DMS114 treated with DMSO at 0.1 percent for 48 hours (cell line): ENCODE results near the gene ZKSCAN4.

Source experiments
- DNase-seq: peaks from one replicate; lab custom pipeline; 2025; ENCODE audit not compliant: unreplicated experiment; lab: John Stamatoyannopoulos, UW

Gene ZKSCAN4

DNA sequence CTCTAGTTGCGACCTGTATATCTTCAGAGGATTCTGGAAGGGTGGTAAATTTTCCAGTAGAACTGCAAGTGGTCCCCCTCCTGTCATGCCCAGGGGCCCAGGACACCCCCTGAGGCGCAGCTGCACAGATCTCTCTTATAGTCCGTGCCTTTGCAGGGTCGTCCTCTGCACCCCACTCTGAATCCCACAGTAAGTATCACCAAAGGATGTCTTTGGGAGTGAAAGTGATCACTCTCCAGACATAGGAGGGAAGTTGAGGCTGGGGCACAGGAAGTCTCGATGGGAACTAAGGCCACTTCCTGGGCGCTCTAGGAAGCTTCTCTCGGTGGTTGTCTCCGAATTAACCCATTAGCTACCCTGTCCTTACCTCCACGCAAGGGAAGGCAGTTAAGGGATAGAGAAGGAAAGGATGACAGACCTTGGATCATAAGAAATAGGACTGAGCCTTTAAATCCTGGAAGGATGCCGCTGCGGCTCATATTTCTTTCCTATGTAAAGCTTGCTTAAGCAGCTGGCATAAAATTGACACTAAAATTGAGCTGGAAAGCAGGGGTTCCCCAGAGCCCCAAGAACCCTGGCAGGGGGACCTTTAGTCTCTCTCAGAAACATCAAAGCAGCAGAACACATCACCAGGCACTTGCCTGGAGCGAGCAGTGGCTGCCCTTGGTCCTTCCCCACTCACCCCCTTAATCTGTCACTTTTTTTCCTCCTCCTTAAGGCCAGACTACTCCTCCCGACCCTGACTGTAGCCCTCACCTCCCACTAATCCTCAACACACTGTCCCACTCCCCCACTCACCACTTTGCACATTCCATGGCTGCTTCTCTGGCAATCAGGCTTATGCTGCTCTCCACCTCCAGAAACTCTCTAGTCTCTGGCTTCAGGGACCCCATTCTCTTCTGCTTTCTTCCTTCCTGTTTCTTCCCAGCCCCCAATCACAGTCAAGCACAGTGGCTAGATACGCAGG, at the start of gene ZKSCAN4:
Gene ZKSCAN4 (minus strand): TSS at position 261 of the 967 bp plus-strand sequence. CDS start 289 bp downstream, outside the sequence.
- DNase-seq, result peak; percentile 91

DNA sequence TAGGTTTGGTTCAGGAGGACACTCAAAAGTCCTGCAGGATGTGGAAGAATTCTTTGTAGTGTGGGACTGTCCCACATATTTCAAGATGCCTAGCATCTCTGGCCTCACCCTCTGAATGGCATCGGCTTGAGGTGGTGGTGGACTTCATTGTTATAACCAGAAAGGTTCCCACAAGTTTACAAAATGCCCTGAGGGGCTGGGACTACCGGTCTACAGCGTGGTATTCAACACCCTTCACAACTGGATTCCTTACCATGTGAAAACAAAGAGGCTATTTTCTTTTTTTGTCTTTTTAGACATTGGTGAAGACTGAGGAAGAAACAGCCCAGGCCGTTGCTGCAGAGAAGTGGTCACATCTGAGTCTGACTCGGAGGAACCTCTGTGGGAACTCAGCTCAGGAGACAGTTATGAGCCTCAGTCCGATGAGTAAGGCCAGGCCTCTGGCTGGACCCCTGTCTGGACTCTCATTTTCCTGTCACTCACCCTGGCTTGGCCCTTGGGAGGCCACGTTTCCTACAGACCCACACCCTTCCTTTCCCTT, 44.5 kb upstream of the ZKSCAN4 start:
- no peak for DNase-seq

DNA sequence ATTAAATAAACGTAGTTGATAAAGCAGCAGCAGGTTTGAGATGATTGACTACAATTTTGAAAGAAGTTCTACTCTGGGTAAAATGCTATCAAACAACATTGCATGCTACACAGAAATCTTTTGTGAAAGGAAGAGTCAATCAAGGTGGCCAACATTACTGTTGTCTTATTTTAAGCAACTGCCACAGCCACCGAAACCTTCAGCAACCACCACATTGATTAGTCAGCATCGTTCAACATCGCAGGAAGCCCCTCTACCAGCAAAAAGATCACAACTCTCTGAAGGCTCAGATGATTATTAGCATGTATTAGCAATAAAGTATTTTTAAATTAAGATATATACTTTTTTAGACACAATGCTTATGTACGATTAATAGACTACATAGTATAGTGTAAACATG, 43.3 kb upstream of the ZKSCAN4 start:
- DNase-seq, result no peak

DNA sequence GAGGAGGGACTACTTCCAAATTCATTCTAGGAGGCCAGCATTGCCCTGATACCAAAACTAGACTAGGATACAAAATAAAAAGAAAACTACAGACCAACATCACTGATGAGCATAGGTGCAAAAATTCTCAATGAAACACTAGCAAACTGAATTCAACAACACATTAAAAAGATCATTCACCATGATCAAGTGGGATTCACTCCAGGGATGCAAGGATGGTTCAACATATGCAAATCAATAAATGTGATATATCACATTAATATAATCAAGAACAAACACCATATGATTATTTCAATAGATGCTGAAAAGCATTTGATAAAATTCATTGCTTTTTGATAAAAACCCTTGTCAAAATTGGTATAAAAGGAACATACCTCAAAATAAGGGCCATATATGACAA, 39.5 kb upstream of the ZKSCAN4 start:
- no peak for DNase-seq

DNA sequence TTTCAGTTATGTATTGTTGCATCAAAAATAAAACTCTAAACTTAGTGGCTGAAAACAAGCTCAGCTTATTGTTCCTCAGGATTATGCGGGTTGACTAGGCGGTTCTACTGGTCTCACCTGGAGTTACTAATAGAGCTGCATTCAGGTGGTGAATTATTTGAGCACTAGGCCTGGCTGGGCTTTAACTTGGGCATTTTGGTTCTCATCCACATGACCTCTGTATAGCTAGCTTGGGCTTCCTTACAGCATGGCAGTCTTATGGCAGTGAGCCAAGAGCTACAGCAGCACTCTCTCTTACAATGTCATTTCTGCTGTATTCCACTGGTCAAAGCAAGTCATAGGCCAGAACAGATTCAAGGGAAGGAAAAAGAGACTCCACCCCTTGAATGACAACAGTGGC, 30.9 kb upstream of the ZKSCAN4 start:
- no peak for DNase-seq

DNA sequence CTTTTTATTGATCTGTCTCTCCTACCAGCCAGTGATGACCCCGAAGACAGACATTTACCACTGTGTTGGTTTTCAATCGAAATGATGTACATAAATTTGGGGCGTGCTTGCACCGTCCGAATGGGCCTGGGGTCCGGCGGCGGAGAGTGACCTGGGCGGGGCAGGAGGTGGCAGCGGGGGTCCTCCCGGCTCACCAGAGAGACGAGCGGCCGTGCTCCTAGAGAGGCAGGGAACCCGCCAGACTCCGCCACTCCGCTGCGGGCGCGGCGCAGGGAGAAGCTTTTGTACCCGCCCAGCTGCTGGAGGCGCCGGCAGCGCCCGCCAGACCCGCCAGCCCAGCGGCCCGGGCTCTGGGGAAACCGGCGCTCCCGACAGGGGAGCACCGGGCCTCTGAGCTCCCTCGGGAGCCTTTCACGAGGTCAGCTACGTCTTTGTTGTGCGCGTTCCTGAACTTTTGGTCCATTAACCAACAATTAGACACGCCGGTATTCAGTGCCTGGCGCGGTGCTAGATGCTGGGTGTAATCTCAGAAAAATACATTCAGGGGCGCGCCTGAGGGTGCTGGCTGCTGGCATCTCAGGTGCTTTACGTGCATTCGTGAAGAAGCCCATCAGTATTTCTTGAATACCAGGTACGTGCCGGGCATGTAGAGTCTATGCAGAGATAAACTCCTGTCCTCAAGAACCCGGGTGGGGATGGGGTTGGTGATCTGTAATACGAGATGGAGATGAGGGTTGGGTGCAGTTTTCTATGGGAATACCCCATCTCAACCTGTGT, 29.4 kb upstream of the ZKSCAN4 start, which contains the start of gene PGBD1:
Gene PGBD1 (plus strand): TSS at position 285 of the 777 bp plus-strand sequence. CDS start 2,242 bp downstream, outside the sequence.
- DNase-seq, result peak; percentile 61

DNA sequence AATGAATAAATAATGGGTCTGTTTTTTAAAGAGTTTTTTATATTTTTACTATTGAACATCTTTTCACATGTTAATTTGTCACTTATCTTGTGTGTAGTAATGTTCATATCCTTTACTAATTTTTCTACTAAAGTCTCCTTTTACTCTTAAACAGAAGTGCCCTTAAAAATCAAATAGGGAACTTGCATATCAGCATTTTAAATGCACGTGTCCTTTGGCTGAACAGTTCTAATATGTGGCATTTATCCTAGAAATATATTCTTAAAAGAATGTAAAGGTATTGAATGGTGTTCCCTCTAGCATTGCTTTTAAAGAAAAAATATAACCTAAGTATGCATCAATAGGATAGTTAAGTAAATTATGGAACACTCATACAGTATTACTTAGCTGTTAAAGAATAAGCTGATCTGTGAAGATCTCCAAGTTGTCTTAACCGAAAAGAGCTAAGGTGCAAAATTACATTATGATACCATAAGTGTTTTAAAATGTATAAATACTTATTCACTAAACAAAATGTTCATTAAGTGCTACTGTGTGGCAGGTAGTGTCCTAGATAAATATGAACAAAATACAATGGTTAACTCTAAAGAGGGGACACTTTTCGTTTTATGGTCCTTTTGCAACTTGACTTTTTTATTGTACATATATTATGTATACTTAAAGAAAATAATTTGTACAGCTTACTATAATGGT, 28.7 kb upstream of the ZKSCAN4 start:
- no peak for DNase-seq

DNA sequence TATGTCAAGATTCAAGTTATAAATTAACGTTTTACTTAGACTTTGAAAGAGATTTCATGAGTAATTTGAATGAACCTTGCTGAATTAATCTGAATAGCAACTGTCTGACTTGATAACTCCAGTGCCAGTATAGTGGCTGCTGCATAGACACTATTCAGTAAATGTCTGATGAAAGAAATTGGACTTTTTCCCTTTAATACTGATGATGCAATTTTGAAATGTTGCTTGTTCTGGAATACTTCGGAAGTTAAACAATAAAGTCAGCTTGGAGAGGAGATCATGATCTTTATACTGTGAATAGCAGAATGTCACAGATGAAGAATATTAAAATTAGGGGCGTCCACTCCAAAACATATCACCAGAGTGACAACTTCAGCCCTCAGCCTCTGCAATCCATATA, 25.7 kb upstream of the ZKSCAN4 start:
- no peak for DNase-seq

DNA sequence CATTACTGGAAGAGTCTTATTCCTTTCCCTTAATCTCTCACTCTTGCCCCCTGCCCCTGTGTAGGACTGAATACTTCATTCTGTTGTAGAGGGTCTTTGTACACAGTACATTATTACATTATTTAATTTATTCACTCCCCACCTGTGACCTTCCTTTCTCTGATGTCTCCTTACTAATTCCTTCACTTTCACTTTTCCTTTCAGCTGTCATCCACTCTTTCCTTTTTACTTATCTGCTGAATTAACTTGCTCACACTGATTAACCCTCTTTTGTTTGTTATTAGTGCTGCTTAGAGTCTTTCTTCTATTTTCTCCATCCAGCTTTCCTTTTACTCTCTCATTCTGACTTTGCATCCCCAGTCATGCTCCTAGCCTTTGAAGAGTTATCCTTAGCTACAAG, 22.8 kb upstream of the ZKSCAN4 start:
- DNase-seq, result no peak

DNA sequence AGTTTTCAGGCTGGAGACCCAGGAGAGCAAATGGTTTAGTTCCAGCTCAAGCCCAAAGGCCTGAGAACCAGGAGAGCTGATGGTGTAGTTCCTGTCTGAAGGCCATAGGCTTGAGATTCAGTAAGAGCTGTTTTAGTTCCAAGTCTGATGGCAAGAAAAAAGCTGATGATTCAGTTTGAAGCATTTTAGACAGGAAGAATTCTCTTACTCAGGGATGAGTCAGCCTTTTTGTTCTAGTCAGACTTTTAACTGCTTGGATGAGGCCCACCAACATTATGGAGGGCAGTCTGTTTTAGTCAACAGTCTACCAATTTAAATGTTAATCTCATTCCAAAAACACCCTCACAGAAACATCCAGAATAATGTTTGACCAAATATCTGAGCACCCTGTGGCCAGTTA, 17.4 kb upstream of the ZKSCAN4 start:
- no peak for DNase-seq

DNA sequence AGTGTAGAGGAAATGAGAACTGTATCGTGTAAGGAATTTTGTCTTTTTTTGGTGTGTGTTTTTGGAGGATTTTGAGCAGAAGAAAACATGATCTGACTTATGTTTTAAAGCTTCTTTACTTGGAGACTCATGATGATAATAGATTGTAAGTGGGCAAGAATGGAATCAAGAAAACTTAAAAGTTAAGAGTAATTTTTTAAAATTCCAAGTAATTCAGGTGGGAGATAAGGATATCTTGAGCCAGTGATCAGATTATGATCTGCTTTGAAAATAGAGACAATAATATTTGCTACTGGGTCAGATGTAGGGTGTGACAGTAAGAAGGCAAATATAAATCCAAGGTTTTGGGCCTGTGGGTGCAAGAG, 15.6 kb upstream of the ZKSCAN4 start:
- DNase-seq, result no peak

DNA sequence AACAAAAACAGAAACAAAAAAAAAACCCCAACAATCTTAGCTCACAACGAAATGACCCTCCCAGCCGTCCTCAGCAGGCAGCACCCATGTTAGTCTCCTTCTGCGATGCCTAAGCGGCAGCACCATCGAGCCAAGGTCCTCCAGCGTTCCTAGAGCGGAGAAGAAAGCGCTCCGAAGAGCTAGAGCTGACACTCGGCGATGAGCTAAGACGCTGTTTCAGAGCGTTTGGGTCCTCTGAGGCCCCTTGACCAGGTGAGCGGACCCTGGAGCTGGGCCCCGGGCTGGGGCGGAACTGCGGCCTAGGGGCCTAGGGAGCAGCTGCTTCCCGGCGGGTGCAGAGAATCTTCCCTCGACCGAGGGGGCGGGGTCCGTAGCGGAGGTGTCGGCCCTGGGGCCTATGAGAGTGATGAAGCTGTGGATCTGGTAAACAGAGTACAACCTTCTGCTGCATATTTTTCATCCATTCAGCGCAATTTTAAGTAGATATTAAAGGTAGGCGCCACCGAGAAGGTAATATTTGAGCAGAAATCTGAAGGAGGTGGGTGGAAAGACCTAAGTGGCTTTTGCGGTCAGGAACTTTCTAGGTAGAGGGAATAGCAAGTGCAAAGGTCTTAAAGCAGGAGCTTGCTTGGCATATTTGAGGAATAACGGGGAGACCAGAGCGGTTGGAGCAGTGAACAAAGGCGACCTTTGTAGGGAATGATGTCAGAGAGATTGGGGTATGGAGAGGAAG, 15.1 kb upstream of the ZKSCAN4 start, which contains the start of gene ZSCAN26:
Gene ZSCAN26 (plus strand): TSS at position 182 of the 733 bp plus-strand sequence. CDS start 4,777 bp downstream, outside the sequence.
- DNase-seq, result peak; percentile 92

DNA sequence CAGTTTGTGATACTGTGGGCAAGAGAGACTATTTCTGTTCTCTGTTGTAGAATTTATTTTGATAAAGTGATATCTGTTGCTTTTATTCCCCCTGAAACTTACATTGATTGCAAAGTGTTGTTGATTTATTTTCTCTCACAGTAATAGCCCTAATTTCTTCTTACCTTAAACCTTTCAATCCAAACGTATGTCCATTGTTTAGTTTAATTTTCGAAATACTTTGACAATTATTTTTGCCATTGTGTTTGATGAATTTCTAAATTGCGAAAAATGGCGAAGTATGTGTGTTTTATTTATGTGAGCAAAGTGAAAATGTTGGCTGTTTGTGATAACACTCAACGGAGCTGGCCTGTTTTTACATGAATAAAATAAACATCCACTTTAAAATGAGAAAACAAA, 14.5 kb upstream of the ZKSCAN4 start:
- DNase-seq, result no peak

DNA sequence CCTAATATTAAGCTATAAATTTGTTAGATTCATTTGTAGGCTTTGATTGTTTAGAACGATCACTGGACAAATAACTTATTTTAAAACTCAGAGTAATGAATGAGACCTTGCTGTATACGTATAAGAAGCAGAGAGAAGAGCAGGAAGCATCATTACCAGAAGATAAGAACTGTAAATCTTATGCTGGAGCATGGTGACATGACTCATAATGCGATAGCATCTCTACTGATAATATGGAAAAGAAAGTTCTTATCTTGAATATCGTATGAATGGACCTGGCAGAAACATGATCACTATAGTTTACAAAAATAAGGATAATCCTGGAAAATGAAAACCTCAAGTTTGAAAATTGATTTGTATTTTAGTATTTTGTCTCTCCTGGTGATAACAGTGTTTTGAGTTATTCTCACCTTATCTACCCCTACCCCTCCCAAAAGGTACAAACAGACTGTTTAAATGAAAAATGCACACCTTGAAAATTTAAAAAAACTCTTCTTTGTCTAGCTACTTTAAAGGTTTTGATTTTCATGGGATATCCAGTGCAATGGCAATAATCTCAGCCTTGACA, 12.8 kb upstream of the ZKSCAN4 start:
- no peak for DNase-seq

DNA sequence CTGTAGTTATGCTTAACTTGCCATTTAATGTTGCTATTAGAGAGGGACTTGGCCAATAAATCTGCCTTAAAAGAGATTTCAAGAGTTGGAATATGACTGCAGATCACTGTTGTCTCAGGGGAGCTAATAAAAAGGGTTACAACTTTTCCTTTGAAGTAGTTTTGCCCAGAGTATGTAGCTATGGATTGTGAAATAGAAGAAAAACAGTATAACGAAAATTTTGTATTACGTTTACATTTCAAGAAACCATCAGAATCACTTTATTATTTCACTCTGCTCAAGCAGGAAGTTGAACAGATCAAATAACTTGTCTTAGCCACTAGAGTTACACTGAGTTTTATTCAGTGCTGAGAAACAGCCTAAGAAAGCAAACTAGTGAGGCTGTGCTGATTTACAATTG, 11.9 kb upstream of the ZKSCAN4 start:
- no peak for DNase-seq

DNA sequence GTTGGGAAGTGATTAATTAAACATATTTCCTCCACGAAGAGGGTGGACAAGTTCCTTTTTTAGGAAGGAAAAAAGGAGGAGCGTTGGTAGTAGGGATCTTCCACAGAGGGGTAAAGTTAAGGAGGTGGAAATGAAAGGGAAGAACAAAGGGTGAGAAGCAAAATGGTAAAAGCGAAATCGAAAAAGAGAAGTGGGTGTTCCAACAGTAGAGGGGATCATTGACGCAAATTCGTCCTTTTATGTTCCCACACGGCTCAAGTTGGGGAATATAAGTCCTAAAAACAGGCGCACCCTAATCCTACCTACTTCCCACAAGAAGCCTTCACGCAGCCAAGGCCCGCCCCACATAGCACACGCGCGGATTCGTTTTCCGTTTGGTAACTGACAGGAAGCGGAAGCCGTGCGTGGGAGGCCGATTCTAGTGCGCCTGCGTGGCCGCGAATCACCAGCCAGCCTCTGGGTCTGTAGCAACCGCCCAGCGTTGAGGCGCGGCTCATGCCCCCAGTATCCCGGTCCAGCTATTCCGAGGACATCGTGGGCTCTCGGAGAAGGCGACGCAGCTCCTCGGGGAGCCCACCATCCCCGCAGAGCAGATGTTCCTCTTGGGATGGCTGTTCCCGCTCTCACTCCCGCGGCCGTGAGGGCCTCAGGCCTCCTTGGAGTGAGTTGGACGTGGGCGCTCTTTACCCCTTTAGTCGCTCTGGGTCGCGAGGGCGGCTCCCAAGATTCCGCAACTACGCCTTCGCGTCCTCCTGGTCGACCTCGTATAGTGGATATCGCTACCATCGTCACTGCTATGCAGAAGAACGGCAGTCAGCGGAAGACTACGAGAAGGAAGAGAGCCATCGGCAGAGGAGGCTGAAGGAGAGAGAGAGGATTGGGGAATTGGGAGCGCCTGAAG, 7.1 kb upstream of the ZKSCAN4 start, which contains the start of gene NKAPL:
Gene NKAPL (plus strand): TSS at position 421 of the 901 bp plus-strand sequence. CDS start 75 bp downstream, at position 496.
- no peak for DNase-seq

DNA sequence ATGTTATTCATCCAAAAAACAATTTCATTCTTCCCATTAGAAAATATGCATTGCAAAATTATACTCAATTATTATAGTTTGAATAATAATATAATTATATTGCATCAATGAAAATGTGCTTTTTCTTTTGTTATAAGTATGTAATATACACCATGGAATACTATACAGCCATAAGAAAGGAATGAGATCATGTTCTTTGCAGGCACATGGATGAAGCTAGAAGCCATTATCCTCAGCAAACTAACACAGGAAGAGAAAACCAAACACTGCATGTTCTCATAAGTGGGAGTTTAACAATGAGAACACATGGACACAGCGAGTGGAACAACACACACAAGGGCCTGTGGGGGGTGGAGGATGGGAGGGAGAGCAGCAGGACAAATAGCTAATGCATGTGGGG, 5.0 kb upstream of the ZKSCAN4 start:
- no peak for DNase-seq

DNA sequence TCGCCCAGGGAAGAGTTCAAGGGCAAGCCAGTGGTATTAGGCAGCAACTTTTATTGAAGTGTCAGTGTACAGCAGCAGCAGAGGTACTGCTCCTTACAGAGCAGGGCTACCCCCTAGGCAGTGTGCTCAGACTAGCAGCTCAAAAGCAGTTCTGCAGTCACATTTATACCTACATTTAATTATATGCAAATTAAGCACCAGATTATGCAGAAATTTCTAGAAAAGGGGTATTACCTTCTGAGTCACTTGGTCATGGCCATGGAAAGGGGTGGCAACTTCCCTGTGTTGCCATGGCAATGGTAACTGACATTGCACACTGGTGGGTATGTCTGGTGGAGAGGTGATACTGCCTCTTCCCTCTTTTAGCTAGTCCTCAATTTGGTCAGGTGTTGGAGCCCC, 2.1 kb upstream of the ZKSCAN4 start:
- DNase-seq, result no peak

DNA sequence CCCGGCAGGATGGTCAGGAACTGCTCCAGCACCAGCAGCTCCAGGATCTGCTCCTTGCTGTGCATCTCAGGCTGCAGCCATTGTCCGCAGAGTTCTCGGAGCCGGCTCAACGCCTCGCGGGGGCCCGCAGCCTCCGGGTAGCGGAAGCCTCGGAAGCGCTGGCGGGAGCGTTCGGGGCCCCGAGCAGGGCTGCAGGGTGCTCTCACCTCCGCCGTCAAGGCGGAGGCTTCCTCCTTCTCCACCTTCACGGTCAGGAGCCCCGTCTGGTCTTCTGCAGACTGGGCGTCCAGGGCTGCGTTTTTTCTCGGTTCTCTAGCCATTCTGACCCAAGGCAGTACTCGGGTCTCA, 434 bp downstream of the ZKSCAN4 start:
- no peak for DNase-seq
